ENCODE measurements around the gene HS1BP3. TPM values are rescaled to one million over a fixed set of nuclear protein-coding genes. Genes with fewer than 3 reads are reported as not detected.

The HS1BP3 gene
- total RNA-seq, 1 experiment from 2014 or later = 12.8 TPM

DNA sequence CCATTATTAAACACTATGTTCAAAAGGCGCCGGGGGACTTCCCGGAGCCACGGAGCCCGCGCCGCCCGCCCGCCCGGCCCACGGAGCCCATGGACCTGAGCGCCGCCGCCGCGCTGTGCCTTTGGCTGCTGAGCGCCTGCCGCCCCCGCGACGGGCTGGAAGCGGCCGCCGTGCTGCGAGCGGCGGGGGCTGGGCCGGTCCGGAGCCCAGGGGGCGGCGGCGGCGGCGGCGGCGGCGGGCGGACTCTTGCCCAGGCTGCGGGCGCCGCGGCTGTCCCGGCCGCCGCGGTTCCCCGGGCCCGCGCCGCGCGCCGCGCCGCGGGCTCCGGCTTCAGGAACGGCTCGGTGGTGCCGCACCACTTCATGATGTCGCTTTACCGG is 16.2 kb upstream of the HS1BP3 start:
- Histone ChIP-seq H3K9me2 (replicated peaks; ENCODE audit: insufficient read depth, low read length) (no peaks in the 10 kb centered on the region), H3K4me3 (ENCODE audit: low read length) (peak overlapping the region; percentile 25; the same call in 1 of the 2 replicates), H3K36me3 (ENCODE audit: insufficient read depth, low read length) (no peaks in the 10 kb centered on the region), H3K9me3 (ENCODE audit: low read length) (no peaks in the 10 kb centered on the region), H3K27ac (ENCODE audit: low read length) (no peak overlapping the region), H3K27me3 (ENCODE audit: low read length) (no peaks in the 10 kb centered on the region), H3K79me2 (ENCODE audit: low read length) (no peaks in the 10 kb centered on the region), H4K20me1 (ENCODE audit: insufficient read depth, low read depth, low read length) (no peaks in the 10 kb centered on the region), H3K4me1 (ENCODE audit: low read length) (peaks cover 7% of the 10 kb centered on the region), H3K4me2 (ENCODE audit: low read depth, low read length, poor library complexity, severe bottlenecking) (peak overlapping the region; percentile 65), H2AFZ (ENCODE audit: low read length) (no peak overlapping the region), H3K9ac (ENCODE audit: low read length) (no peak overlapping the region)
- DNase-seq = no peak

DNA sequence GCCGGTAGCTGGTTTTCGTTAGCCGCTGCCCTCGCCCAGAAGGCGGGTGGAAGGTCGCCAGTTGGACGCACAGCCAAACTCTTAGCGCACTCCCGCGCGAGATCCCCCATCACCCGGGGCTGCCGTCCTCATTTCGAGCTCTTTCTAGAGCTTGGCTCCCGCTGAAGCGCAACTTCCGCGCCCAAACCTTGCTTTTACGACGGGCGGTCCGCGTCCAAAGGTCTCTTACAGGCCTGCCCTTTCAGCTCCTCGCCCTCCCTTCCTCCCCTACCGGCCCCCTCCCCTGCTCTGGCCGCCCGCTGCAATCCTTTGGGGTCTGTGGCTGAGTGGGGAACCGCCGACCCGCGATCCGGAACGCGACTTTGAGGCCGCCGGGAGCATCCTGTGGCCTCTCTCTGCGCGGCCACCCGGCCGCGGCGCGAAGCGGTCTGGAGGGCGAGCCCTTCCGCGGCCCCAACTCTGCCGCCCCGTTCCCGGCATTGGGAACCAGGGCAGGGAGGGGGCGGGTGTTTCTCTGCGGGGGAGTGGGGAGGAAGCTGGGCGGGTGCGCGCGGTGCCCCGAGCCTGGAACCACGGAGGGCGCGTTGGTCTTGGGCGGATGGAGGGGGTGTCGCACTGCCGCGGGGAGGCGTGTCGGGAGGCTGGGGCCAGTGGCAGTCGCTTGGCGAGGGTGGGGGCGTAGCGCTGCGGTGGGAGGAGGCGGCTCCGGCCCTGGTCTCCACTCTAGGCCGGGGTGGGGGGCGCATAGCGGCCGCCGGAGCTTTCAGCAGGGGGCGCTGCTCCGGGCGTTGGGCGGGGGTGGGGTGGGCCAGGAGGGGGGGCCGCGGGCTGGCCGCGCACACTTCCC is 15.6 kb upstream of the HS1BP3 start, which contains the start of gene GDF7:
TSS of gene GDF7 (plus strand) at position 841 of the 847 bp plus-strand sequence. CDS start 96 bp downstream, outside the sequence.
- Histone ChIP-seq H3K4me3 (ENCODE audit: low read length) (peak within 1 kb of the TSS; percentile 58), H3K27me3 (ENCODE audit: low read length) (no peaks in the 10 kb centered on the region), H3K79me2 (ENCODE audit: low read length) (no peaks in the 10 kb centered on the region), H2AFZ (ENCODE audit: low read length) (peak within 1 kb of the TSS; percentile 20; the same call in 1 of the 2 replicates), H3K27ac (ENCODE audit: low read length) (no peak within 1 kb of the TSS), H3K36me3 (ENCODE audit: insufficient read depth, low read length) (no peaks in the 10 kb centered on the region), H4K20me1 (ENCODE audit: insufficient read depth, low read depth, low read length) (no peaks in the 10 kb centered on the region), H3K4me1 (ENCODE audit: low read length) (peaks cover 7% of the 10 kb centered on the region), H3K4me2 (ENCODE audit: low read depth, low read length, poor library complexity, severe bottlenecking) (peak within 1 kb of the TSS; percentile 65), H3K9me2 (replicated peaks; ENCODE audit: insufficient read depth, low read length) (no peaks in the 10 kb centered on the region), H3K9me3 (ENCODE audit: low read length) (no peaks in the 10 kb centered on the region), H3K9ac (ENCODE audit: low read length) (peak within 1 kb of the TSS; percentile 35; the same call in 1 of the 2 replicates)
- DNase-seq = peak; percentile 48

- no peaks in the 10 kb centered on the region for H3K79me2 ChIP-seq (ENCODE audit: low read length)
- peak overlapping the region; percentile 65 for H3K4me2 ChIP-seq (ENCODE audit: low read depth, low read length, poor library complexity, severe bottlenecking)
- no peak for DNase-seq
- peaks cover 7% of the 10 kb centered on the region for H3K4me1 ChIP-seq (ENCODE audit: low read length)
- H3K4me3 ChIP-seq (ENCODE audit: low read length) = no peak overlapping the region
- no peaks in the 10 kb centered on the region for H3K27me3 ChIP-seq (ENCODE audit: low read length)
- H3K36me3 ChIP-seq (ENCODE audit: insufficient read depth, low read length) = no peaks in the 10 kb centered on the region
- H3K9ac ChIP-seq (ENCODE audit: low read length) = no peak overlapping the region
- H4K20me1 ChIP-seq (ENCODE audit: insufficient read depth, low read depth, low read length) = no peaks in the 10 kb centered on the region
- H2AFZ ChIP-seq (ENCODE audit: low read length) = no peak overlapping the region; the same call in 1 of the 2 replicates
- no peaks in the 10 kb centered on the region for H3K9me2 ChIP-seq (replicated peaks; ENCODE audit: insufficient read depth, low read length)
- H3K27ac ChIP-seq (ENCODE audit: low read length) = no peak overlapping the region
- no peaks in the 10 kb centered on the region for H3K9me3 ChIP-seq (ENCODE audit: low read length)
Observed at GRCh38 chr2:20666005-20666303, 15.1 kb upstream of the HS1BP3 start.

DNA sequence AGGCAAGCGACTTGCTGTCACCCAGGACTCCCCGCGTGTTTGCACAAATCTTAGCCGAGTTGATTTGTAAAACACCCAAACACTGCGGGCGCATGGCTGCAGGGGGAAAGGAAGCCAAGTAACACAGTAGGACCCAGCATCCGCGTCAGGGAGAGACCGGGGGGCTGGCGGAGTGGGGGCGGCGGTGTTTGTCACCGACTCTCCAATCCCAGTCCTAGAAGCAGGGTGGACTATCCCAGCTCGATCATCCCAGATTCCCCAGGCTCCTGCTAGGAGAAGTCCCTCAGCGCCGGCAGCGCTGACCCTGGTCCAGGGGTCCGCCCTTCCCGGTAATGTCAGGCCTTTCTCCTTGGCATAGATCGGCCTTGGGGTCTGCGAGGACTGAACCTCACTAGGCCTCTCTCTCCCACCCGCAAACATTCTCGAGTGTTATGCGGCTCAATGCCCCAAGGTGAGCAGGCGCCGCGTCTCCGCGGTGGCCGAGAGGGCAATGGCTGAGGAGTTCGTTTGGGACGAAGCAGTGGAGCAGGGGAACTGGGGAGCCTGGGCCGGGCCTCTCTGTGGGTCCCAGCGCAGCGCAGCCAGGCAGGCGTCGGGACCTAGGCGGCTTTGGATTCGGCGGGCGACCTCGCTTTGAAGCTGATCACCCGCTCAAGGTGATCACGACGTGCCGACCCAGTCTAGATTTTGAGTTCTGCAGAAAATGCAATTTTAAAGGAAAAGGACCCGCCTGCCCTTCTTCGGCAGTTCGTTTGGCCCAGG is 14.5 kb upstream of the HS1BP3 start:
- Histone ChIP-seq H3K27me3 (ENCODE audit: low read length) (no peaks in the 10 kb centered on the region), H3K36me3 (ENCODE audit: insufficient read depth, low read length) (no peaks in the 10 kb centered on the region), H3K9ac (ENCODE audit: low read length) (no peak overlapping the region), H3K27ac (ENCODE audit: low read length) (no peak overlapping the region), H3K4me1 (ENCODE audit: low read length) (peaks cover 7% of the 10 kb centered on the region), H3K9me3 (ENCODE audit: low read length) (no peaks in the 10 kb centered on the region), H3K9me2 (replicated peaks; ENCODE audit: insufficient read depth, low read length) (no peaks in the 10 kb centered on the region), H4K20me1 (ENCODE audit: insufficient read depth, low read depth, low read length) (no peaks in the 10 kb centered on the region), H3K79me2 (ENCODE audit: low read length) (no peaks in the 10 kb centered on the region), H3K4me2 (ENCODE audit: low read depth, low read length, poor library complexity, severe bottlenecking) (no peak overlapping the region), H2AFZ (ENCODE audit: low read length) (no peak overlapping the region), H3K4me3 (ENCODE audit: low read length) (no peak overlapping the region)
- no peak for DNase-seq

DNA sequence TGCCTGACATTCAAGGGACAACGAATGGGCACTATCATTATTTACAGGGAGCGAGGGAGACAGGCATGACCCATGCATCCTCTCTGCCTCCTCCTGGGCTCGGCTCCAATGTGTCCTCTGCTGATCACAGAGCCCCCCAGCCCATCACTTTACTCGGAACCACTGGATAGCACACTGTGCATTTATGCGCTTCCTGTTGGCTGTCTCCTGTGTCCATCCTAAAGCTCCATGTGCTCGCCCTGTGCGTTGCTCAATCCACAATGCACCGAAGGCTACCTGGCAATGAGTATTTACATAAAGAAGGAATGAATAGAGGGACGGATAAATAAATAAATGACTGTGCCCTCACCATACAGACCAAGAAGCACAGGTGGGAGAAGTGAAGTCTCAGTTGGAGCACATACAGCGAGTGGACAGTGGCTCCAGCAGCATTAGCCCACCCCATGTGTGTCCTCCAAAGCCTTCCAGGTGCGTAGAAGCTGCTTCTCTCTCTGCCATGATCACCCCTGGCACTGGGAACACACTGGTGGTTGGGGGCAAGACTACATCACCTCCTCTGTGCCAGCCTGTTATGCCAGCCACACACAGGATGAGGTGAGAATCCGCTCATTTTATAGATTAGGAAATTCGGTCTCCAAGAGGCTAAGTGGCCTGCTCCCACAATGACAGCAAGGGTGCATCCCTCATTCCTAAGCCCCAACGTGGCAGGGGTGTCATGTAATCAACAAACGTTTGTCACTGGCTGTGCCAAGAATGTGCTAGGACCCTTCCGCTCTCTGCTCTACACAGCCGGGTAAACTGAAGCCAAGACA is 13.7 kb upstream of the HS1BP3 start:
- Histone ChIP-seq H3K27me3 (ENCODE audit: low read length) (no peaks in the 10 kb centered on the region), H3K4me2 (ENCODE audit: low read depth, low read length, poor library complexity, severe bottlenecking) (no peak overlapping the region), H3K36me3 (ENCODE audit: insufficient read depth, low read length) (no peaks in the 10 kb centered on the region), H3K4me1 (ENCODE audit: low read length) (peaks cover 7% of the 10 kb centered on the region), H3K9ac (ENCODE audit: low read length) (no peak overlapping the region), H3K27ac (ENCODE audit: low read length) (no peak overlapping the region), H3K9me2 (replicated peaks; ENCODE audit: insufficient read depth, low read length) (no peaks in the 10 kb centered on the region), H3K4me3 (ENCODE audit: low read length) (no peak overlapping the region), H2AFZ (ENCODE audit: low read length) (no peak overlapping the region), H4K20me1 (ENCODE audit: insufficient read depth, low read depth, low read length) (no peaks in the 10 kb centered on the region), H3K79me2 (ENCODE audit: low read length) (no peaks in the 10 kb centered on the region), H3K9me3 (ENCODE audit: low read length) (no peaks in the 10 kb centered on the region)
- no peak for DNase-seq

DNA sequence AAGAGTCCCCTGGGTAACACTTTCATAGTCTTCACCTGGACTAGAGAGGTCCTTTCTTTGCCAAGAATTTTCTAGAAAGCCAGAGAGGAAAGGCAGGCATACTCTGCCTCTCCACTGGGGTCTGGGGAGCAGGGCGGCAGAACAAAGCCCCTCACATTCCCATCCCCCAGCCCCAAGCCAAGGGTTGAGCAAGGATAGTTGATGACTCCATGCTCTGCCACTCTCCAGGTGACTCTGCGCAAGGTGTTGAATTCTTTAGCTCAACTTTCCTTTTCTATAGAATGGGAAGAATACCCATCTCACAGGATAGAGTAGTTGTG is 13.1 kb upstream of the HS1BP3 start:
- no peaks in the 10 kb centered on the region for H3K36me3 ChIP-seq (ENCODE audit: insufficient read depth, low read length)
- H3K79me2 ChIP-seq (ENCODE audit: low read length) = no peaks in the 10 kb centered on the region
- H2AFZ ChIP-seq (ENCODE audit: low read length) = no peak overlapping the region
- H3K4me3 ChIP-seq (ENCODE audit: low read length) = no peak overlapping the region
- no peak overlapping the region for H3K27ac ChIP-seq (ENCODE audit: low read length)
- no peaks in the 10 kb centered on the region for H3K9me2 ChIP-seq (replicated peaks; ENCODE audit: insufficient read depth, low read length)
- DNase-seq = no peak
- H3K9me3 ChIP-seq (ENCODE audit: low read length) = no peaks in the 10 kb centered on the region
- no peak overlapping the region for H3K4me2 ChIP-seq (ENCODE audit: low read depth, low read length, poor library complexity, severe bottlenecking)
- no peaks in the 10 kb centered on the region for H3K27me3 ChIP-seq (ENCODE audit: low read length)
- H3K4me1 ChIP-seq (ENCODE audit: low read length) = peaks cover 7% of the 10 kb centered on the region
- H3K9ac ChIP-seq (ENCODE audit: low read length) = no peak overlapping the region
- no peaks in the 10 kb centered on the region for H4K20me1 ChIP-seq (ENCODE audit: insufficient read depth, low read depth, low read length)

GRCh38 chr2:20663196-20664070 is 12.5 kb upstream of the HS1BP3 start:
- H3K27me3 ChIP-seq (ENCODE audit: low read length) = no peaks in the 10 kb centered on the region
- H2AFZ ChIP-seq (ENCODE audit: low read length) = no peak overlapping the region
- H3K4me2 ChIP-seq (ENCODE audit: low read depth, low read length, poor library complexity, severe bottlenecking) = no peak overlapping the region

More at GRCh38 chr2:20663196-20664070, 12.5 kb upstream of the HS1BP3 start:
- Histone ChIP-seq H3K9me2 (replicated peaks; ENCODE audit: insufficient read depth, low read length) (no peaks in the 10 kb centered on the region), H3K9me3 (ENCODE audit: low read length) (no peaks in the 10 kb centered on the region), H4K20me1 (ENCODE audit: insufficient read depth, low read depth, low read length) (no peaks in the 10 kb centered on the region), H3K9ac (ENCODE audit: low read length) (no peak overlapping the region), H3K27ac (ENCODE audit: low read length) (no peak overlapping the region), H3K36me3 (ENCODE audit: insufficient read depth, low read length) (no peaks in the 10 kb centered on the region), H3K79me2 (ENCODE audit: low read length) (no peaks in the 10 kb centered on the region), H3K4me1 (ENCODE audit: low read length) (peaks cover 7% of the 10 kb centered on the region), H3K4me3 (ENCODE audit: low read length) (no peak overlapping the region)
- DNase-seq = no peak
